A673 (cell line): ENCODE measurements around the gene ITSN2.
"Not testable (repeated sequence)": the region's sequence is repeated elsewhere in the genome, so short reads cannot be mapped to it uniquely, and the experiment has no call there.

Source experiments
- EZH2 ChIP-seq: fragments of 200-600 bp; sonication (generic); IDR thresholded peaks from 2 replicates; pipeline ENCODE4 v1.6.1; 2017; ENCODE audit warnings: borderline replicate concordance, low read depth, mild to moderate bottlenecking, mixed read lengths, antibody characterized with exemption, low read length; ENCODE audit not compliant: poor library complexity, severe bottlenecking
- TF ChIP-seq, protein P1 (sequence below): fragments of 300-800, 200-600 bp; sonication (generic); conservative IDR thresholded peaks from 2 replicates; pipeline ENCODE4 v1.5.1; 2017; ENCODE audit warnings: low read depth, mild to moderate bottlenecking, antibody characterized with exemption, low read length, moderate library complexity, mixed read lengths

GRCh38 chr2:24339098-24339497 lies 21.2 kb downstream of the ITSN2 start:
- TF ChIP-seq, protein P1, sequence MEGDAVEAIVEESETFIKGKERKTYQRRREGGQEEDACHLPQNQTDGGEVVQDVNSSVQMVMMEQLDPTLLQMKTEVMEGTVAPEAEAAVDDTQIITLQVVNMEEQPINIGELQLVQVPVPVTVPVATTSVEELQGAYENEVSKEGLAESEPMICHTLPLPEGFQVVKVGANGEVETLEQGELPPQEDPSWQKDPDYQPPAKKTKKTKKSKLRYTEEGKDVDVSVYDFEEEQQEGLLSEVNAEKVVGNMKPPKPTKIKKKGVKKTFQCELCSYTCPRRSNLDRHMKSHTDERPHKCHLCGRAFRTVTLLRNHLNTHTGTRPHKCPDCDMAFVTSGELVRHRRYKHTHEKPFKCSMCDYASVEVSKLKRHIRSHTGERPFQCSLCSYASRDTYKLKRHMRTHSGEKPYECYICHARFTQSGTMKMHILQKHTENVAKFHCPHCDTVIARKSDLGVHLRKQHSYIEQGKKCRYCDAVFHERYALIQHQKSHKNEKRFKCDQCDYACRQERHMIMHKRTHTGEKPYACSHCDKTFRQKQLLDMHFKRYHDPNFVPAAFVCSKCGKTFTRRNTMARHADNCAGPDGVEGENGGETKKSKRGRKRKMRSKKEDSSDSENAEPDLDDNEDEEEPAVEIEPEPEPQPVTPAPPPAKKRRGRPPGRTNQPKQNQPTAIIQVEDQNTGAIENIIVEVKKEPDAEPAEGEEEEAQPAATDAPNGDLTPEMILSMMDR, result not testable (repeated sequence)
- TF ChIP-seq EZH2, result not testable (repeated sequence)
